Upper lobe of left lung (tissue), 4 donors: ENCODE data around the gene SEPTIN1.

Experiments used
- CTCF ChIP-seq, 6 experiments: fragments of 450-650 bp in 4 of 6; fragments of 200-600 bp in 2 of 6; sonication (generic) in 2 of 6; IDR thresholded peaks; one replicate each; pipeline ENCODE4 v1.5.1; 2016 to 2019; ENCODE audit warnings: antibody characterized with exemption in 6 of 6
- POLR2A ChIP-seq, 4 donors: fragments of 450-650 bp; IDR thresholded peaks; one replicate each; pipeline ENCODE4 v1.5.1; 2016 to 2017; ENCODE audit warnings: antibody characterized with exemption in 4 of 4, mild to moderate bottlenecking in 2 of 4
- POLR2AphosphoS5 ChIP-seq, 2 donors: sonication (generic); formaldehyde crosslinking; IDR thresholded peaks; one replicate each; pipeline ENCODE4 v1.5.1; 2017; ENCODE audit warnings: antibody characterized with exemption in 2 of 2

- TF ChIP-seq CTCF (IDR thresholded peaks at IDR 0.05) (no peak), POLR2AphosphoS5 (IDR thresholded peaks at IDR 0.05) (no peak), POLR2A (IDR thresholded peaks at IDR 0.05) (no peak)
Measured at GRCh38 chr16:30429418-30429677, 47.0 kb upstream of the SEPTIN1 start.
